SK-N-SH treated with all-trans-retinoic acid at 6 μM for 48 hours (cell line): ENCODE measurements around the gene CAPN1.
"Not testable (repeated sequence)": the region's sequence is repeated elsewhere in the genome, so short reads cannot be mapped to it uniquely, and the experiment has no call there.

Source experiments
- ATAC-seq: fragments of 200-7000 bp; cut with Tn5 transposase; 3 replicates; pipeline ENCODE4 v1.9.1; 2020; ENCODE audit warnings: mild to moderate bottlenecking, moderate library complexity
- ARNTL ChIP-seq: fragments of 450-650 bp; formaldehyde crosslinking; IDR thresholded peaks from 2 replicates; pipeline ENCODE4 v1.5.0; 2020; ENCODE audit warnings: low read depth, mild to moderate bottlenecking, moderate library complexity, borderline replicate concordance
- BACH2 ChIP-seq: fragments of 250-450 bp; sonication (Bioruptor Pico); IDR thresholded peaks from 2 replicates; pipeline ENCODE4 v1.9.0; 2021; ENCODE audit warnings: mild to moderate bottlenecking, borderline replicate concordance
- CSDC2 ChIP-seq: fragments of 250-450 bp; sonication (Bioruptor Pico); IDR thresholded peaks from 2 replicates; pipeline ENCODE4 v1.5.0; 2020; ENCODE audit warnings: mild to moderate bottlenecking, moderate library complexity
- ESRRG ChIP-seq: fragments of 250-450 bp; sonication (Bioruptor Pico); IDR thresholded peaks from 2 replicates; pipeline ENCODE4 v1.6.1; 2021; ENCODE audit warnings: mild to moderate bottlenecking
- GLIS3 ChIP-seq: fragments of 250-450 bp; sonication (Bioruptor Pico); IDR thresholded peaks from 2 replicates; pipeline ENCODE4 v1.5.0; 2020; ENCODE audit warnings: mild to moderate bottlenecking, moderate library complexity
- ISL1 ChIP-seq: fragments of 250-450 bp; sonication (Bioruptor Pico); IDR thresholded peaks from 2 replicates; pipeline ENCODE4 v2.1.2; 2022; ENCODE audit warnings: mild to moderate bottlenecking, moderate library complexity
- OSR1 ChIP-seq: fragments of 250-450 bp; sonication (Bioruptor Pico); IDR thresholded peaks from 2 replicates; pipeline ENCODE4 v1.8.0; 2022; ENCODE audit warnings: moderate library complexity, mild to moderate bottlenecking, inconsistent platforms
- PPARA ChIP-seq: fragments of 250-450 bp; sonication (Bioruptor Pico); IDR thresholded peaks from 2 replicates; pipeline ENCODE4 v1.5.0; 2020; ENCODE audit warnings: mild to moderate bottlenecking, borderline replicate concordance
- RARB ChIP-seq: fragments of 250-450 bp; sonication (Bioruptor Pico); IDR thresholded peaks from 2 replicates; pipeline ENCODE4 v1.8.0; 2021; ENCODE audit warnings: mild to moderate bottlenecking, moderate library complexity
- TCF4 ChIP-seq: fragments of 250-450 bp; sonication (Bioruptor Pico); IDR thresholded peaks from 2 replicates; pipeline ENCODE4 v1.8.0; 2021; ENCODE audit warnings: mild to moderate bottlenecking, moderate library complexity, borderline replicate concordance
- TOX ChIP-seq: fragments of 250-450 bp; sonication (Bioruptor Pico); IDR thresholded peaks from 2 replicates; pipeline ENCODE4 v1.8.0; 2021; ENCODE audit warnings: mild to moderate bottlenecking, moderate library complexity, borderline replicate concordance
- ZC3H10 ChIP-seq: fragments of 250-450 bp; sonication (Bioruptor Pico); IDR thresholded peaks from 2 replicates; pipeline ENCODE4 v1.5.1; 2021; ENCODE audit warnings: mild to moderate bottlenecking, moderate library complexity
- ZFP30 ChIP-seq: fragments of 450-650 bp; formaldehyde crosslinking; IDR thresholded peaks from 2 replicates; pipeline ENCODE4 v1.5.0; 2022; ENCODE audit warnings: mild to moderate bottlenecking, moderate library complexity
- ZNF565 ChIP-seq: fragments of 450-650 bp; formaldehyde crosslinking; conservative IDR thresholded peaks from 2 replicates; pipeline ENCODE4 v1.5.0; 2020; ENCODE audit warnings: low read depth, mild to moderate bottlenecking, moderate library complexity
- ZNF70 ChIP-seq: fragments of 450-650 bp; formaldehyde crosslinking; IDR thresholded peaks from 2 replicates; pipeline ENCODE4 v1.5.0; 2020; ENCODE audit warnings: mild to moderate bottlenecking, moderate library complexity
- ZNF8 ChIP-seq: fragments of 450-650 bp; formaldehyde crosslinking; IDR thresholded peaks from 2 replicates; pipeline ENCODE4 v1.5.0; 2020; ENCODE audit warnings: mild to moderate bottlenecking, moderate library complexity
- TF ChIP-seq, protein P1 (sequence below): fragments of 250-450 bp; sonication (Bioruptor Pico); IDR thresholded peaks from 2 replicates; pipeline ENCODE4 v1.8.0; 2021; ENCODE audit warnings: low read depth, mild to moderate bottlenecking, moderate library complexity, borderline replicate concordance
- TF ChIP-seq, protein P2 (sequence below): fragments of 250-450 bp; sonication (Bioruptor Pico); IDR thresholded peaks from 2 replicates; pipeline ENCODE4 v1.5.1; 2020; ENCODE audit warnings: low read depth, mild to moderate bottlenecking, moderate library complexity
- TF ChIP-seq, protein P3 (sequence below): fragments of 250-450 bp; sonication (Bioruptor Pico); IDR thresholded peaks from 2 replicates; pipeline ENCODE4 v1.5.1; 2021; ENCODE audit warnings: mild to moderate bottlenecking, moderate library complexity
- TF ChIP-seq, protein P4 (sequence below): fragments of 250-450 bp; sonication (Bioruptor Pico); IDR thresholded peaks from 2 replicates; pipeline ENCODE4 v1.8.0; 2020; ENCODE audit warnings: mild to moderate bottlenecking, moderate library complexity, borderline replicate concordance
- TF ChIP-seq, protein P5 (sequence below): fragments of 250-450 bp; sonication (Bioruptor Pico); IDR thresholded peaks from 2 replicates; pipeline ENCODE4 v1.5.0; 2020; ENCODE audit warnings: mild to moderate bottlenecking, moderate library complexity

Gene CAPN1

DNA sequence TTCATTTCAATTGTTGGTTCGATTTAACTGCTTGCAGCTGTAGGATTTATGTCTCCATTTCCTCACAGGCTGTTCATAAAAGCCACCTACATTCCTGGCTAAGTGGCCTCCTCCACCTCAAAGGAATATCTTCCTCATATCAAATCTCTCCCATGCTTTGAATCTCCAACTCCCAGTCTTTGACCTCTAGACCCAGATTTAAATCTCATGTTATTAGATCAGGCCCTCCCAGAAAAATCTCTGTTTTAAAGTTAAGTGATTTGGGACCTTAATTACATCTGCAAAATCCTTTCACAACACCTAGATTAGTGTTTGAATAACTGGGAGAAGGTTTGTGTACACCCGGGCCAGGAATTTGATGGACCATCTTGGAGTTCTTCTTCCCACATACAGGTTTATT lies 46.2 kb downstream of the CAPN1 start:
- TF ChIP-seq RARB = no peak
- TF ChIP-seq, protein P1, sequence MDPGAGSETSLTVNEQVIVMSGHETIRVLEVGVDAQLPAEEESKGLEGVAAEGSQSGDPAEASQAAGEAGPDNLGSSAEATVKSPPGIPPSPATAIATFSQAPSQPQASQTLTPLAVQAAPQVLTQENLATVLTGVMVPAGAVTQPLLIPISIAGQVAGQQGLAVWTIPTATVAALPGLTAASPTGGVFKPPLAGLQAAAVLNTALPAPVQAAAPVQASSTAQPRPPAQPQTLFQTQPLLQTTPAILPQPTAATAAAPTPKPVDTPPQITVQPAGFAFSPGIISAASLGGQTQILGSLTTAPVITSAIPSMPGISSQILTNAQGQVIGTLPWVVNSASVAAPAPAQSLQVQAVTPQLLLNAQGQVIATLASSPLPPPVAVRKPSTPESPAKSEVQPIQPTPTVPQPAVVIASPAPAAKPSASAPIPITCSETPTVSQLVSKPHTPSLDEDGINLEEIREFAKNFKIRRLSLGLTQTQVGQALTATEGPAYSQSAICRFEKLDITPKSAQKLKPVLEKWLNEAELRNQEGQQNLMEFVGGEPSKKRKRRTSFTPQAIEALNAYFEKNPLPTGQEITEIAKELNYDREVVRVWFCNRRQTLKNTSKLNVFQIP (CRISPR knock-in tag) = no peak
- no peak for TF ChIP-seq ARNTL (CRISPR knock-in tag)
- no peak for TF ChIP-seq ZC3H10 (CRISPR knock-in tag)
- TF ChIP-seq, protein P2, sequence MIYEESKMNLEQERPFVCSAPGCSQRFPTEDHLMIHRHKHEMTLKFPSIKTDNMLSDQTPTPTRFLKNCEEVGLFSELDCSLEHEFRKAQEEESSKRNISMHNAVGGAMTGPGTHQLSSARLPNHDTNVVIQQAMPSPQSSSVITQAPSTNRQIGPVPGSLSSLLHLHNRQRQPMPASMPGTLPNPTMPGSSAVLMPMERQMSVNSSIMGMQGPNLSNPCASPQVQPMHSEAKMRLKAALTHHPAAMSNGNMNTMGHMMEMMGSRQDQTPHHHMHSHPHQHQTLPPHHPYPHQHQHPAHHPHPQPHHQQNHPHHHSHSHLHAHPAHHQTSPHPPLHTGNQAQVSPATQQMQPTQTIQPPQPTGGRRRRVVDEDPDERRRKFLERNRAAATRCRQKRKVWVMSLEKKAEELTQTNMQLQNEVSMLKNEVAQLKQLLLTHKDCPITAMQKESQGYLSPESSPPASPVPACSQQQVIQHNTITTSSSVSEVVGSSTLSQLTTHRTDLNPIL (CRISPR knock-in tag) = no peak
- TF ChIP-seq ZFP30 = no peak
- no peak for TF ChIP-seq PPARA (CRISPR knock-in tag)
- TF ChIP-seq ESRRG = no peak
- no peak for TF ChIP-seq CSDC2 (CRISPR knock-in tag)
- TF ChIP-seq TCF4 (CRISPR knock-in tag) = no peak
- no peak for TF ChIP-seq ZNF8 (CRISPR knock-in tag)
- TF ChIP-seq, protein P3, sequence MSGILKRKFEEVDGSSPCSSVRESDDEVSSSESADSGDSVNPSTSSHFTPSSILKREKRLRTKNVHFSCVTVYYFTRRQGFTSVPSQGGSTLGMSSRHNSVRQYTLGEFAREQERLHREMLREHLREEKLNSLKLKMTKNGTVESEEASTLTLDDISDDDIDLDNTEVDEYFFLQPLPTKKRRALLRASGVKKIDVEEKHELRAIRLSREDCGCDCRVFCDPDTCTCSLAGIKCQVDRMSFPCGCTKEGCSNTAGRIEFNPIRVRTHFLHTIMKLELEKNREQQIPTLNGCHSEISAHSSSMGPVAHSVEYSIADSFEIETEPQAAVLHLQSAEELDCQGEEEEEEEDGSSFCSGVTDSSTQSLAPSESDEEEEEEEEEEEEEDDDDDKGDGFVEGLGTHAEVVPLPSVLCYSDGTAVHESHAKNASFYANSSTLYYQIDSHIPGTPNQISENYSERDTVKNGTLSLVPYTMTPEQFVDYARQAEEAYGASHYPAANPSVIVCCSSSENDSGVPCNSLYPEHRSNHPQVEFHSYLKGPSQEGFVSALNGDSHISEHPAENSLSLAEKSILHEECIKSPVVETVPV = no peak
- no peak for TF ChIP-seq ZNF565 (CRISPR knock-in tag)
- no peak for TF ChIP-seq OSR1 (CRISPR knock-in tag)
- no peak for TF ChIP-seq GLIS3
- TF ChIP-seq, protein P4, sequence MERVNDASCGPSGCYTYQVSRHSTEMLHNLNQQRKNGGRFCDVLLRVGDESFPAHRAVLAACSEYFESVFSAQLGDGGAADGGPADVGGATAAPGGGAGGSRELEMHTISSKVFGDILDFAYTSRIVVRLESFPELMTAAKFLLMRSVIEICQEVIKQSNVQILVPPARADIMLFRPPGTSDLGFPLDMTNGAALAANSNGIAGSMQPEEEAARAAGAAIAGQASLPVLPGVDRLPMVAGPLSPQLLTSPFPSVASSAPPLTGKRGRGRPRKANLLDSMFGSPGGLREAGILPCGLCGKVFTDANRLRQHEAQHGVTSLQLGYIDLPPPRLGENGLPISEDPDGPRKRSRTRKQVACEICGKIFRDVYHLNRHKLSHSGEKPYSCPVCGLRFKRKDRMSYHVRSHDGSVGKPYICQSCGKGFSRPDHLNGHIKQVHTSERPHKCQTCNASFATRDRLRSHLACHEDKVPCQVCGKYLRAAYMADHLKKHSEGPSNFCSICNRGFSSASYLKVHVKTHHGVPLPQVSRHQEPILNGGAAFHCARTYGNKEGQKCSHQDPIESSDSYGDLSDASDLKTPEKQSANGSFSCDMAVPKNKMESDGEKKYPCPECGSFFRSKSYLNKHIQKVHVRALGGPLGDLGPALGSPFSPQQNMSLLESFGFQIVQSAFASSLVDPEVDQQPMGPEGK (CRISPR knock-in tag) = no peak
- TF ChIP-seq BACH2 = no peak
- no peak for ATAC-seq

DNA sequence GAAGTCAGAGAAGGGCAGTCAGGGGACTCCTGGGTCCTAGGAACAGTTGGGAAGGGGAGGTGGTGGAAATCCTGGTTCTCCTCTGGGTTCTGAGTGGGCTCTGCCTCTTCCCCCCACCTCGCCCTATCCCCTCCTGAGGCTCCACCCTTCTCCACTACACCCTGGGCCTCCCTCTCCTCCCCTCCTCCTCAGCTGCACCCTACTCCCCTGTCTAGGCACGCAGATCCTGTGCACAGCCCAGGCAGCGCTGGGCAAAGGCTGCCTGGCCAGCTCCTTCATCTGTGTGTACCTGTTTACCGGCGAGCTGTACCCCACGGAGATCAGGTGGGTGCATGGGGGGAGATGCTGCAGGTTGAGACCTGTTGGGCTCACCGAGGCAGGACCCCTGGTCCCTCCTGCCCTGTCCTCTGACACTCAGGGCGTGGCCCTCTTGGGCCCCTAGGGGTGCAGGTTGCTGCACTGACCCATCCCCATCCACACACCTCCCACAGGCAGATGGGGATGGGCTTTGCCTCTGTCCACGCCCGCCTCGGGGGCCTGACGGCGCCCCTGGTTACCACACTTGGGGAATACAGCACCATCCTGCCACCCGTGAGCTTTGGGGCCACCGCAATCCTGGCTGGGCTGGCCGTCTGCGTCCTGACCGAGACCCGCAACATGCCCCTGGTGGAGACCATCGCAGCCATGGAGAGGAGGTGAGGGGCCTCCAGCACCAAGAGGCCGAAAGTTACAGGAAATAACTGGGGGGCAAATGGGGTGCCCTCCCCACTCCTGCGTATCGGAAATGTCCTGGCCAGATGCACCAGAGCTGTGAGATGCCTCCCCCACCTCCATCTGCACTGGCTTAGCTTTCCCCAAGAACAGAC lies 54.7 kb downstream of the CAPN1 start:
- ATAC-seq = no peak
- TF ChIP-seq TOX (CRISPR knock-in tag) (no peak), RARB (no peak), ISL1 (no peak), ZFP30 (no peak), ZC3H10 (CRISPR knock-in tag) (no peak), BACH2 (no peak), ZNF70 (CRISPR knock-in tag) (no peak), TCF4 (CRISPR knock-in tag) (no peak), CSDC2 (CRISPR knock-in tag) (no peak), ARNTL (CRISPR knock-in tag) (no peak)
- TF ChIP-seq, protein P4 (CRISPR knock-in tag) = no peak
- TF ChIP-seq, protein P1 (CRISPR knock-in tag) = no peak
- TF ChIP-seq, protein P5, sequence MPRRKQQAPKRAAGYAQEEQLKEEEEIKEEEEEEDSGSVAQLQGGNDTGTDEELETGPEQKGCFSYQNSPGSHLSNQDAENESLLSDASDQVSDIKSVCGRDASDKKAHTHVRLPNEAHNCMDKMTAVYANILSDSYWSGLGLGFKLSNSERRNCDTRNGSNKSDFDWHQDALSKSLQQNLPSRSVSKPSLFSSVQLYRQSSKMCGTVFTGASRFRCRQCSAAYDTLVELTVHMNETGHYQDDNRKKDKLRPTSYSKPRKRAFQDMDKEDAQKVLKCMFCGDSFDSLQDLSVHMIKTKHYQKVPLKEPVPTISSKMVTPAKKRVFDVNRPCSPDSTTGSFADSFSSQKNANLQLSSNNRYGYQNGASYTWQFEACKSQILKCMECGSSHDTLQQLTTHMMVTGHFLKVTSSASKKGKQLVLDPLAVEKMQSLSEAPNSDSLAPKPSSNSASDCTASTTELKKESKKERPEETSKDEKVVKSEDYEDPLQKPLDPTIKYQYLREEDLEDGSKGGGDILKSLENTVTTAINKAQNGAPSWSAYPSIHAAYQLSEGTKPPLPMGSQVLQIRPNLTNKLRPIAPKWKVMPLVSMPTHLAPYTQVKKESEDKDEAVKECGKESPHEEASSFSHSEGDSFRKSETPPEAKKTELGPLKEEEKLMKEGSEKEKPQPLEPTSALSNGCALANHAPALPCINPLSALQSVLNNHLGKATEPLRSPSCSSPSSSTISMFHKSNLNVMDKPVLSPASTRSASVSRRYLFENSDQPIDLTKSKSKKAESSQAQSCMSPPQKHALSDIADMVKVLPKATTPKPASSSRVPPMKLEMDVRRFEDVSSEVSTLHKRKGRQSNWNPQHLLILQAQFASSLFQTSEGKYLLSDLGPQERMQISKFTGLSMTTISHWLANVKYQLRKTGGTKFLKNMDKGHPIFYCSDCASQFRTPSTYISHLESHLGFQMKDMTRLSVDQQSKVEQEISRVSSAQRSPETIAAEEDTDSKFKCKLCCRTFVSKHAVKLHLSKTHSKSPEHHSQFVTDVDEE (CRISPR knock-in tag) = no peak
- TF ChIP-seq, protein P2 (CRISPR knock-in tag) = no peak

DNA sequence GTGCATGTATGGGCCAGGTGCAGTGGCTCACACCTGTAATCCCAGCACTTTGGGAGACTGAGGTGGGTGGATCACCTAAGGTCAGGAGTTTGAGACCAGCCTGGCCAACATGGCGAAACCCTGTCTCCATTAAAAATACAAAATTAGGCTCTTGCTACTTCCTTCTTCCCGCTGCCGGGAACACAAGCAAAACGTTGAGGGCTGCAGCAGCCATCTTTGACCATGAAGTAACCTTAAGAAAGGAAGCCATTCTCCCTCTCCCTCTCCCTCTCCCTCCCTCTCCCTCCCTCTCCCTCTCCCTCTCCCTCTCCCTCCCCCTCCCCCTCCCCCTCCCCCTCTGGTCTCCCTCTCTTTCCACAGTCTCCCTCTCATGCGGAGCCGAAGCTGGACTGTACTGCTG lies 56.6 kb downstream of the CAPN1 start:
- not testable (repeated sequence) for ATAC-seq
